GM12878 (cell line): Measurements from ENCODE around the gene SBNO2.

Source experiments
- MYB ChIP-seq: fragments of 150-350 bp; IDR thresholded peaks from 2 replicates; pipeline ENCODE4 v1.6.1; 2014; ENCODE audit warnings: mild to moderate bottlenecking, low read depth, low read length, borderline replicate concordance
- TF ChIP-seq, protein P1 (sequence below), 3 experiments: IDR thresholded peaks in 2 of 3; conservative IDR thresholded peaks in 1 of 3; 2 replicates each; pipeline ENCODE4 v1.5.1; 2011; ENCODE audit warnings: low read depth in 3 of 3, low read length in 3 of 3, mild to moderate bottlenecking in 3 of 3, control low read depth in 2 of 3, moderate library complexity in 2 of 3, inconsistent platforms in 1 of 3, mixed read lengths in 1 of 3; ENCODE audit not compliant: control insufficient read depth in 2 of 3, insufficient read depth in 1 of 3; ENCODE audit errors: extremely low read depth in 1 of 3

GRCh38 chr19:1101337-1101698 is 72.8 kb downstream of the SBNO2 start:
- TF ChIP-seq MYB = no peak
- TF ChIP-seq, protein P1, sequence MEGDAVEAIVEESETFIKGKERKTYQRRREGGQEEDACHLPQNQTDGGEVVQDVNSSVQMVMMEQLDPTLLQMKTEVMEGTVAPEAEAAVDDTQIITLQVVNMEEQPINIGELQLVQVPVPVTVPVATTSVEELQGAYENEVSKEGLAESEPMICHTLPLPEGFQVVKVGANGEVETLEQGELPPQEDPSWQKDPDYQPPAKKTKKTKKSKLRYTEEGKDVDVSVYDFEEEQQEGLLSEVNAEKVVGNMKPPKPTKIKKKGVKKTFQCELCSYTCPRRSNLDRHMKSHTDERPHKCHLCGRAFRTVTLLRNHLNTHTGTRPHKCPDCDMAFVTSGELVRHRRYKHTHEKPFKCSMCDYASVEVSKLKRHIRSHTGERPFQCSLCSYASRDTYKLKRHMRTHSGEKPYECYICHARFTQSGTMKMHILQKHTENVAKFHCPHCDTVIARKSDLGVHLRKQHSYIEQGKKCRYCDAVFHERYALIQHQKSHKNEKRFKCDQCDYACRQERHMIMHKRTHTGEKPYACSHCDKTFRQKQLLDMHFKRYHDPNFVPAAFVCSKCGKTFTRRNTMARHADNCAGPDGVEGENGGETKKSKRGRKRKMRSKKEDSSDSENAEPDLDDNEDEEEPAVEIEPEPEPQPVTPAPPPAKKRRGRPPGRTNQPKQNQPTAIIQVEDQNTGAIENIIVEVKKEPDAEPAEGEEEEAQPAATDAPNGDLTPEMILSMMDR (IDR thresholded peaks at IDR 0.05 in 2 of 3, conservative IDR thresholded peaks at IDR 0.05 in 1 of 3; ENCODE audit: control insufficient read depth in 2 of 3, extremely low read depth in 1 of 3, insufficient read depth in 1 of 3, low read depth in 3 of 3, low read length in 3 of 3) = no peak
